ENCODE measurements around the gene MAP3K14.

MAP3K14 gene

DNA sequence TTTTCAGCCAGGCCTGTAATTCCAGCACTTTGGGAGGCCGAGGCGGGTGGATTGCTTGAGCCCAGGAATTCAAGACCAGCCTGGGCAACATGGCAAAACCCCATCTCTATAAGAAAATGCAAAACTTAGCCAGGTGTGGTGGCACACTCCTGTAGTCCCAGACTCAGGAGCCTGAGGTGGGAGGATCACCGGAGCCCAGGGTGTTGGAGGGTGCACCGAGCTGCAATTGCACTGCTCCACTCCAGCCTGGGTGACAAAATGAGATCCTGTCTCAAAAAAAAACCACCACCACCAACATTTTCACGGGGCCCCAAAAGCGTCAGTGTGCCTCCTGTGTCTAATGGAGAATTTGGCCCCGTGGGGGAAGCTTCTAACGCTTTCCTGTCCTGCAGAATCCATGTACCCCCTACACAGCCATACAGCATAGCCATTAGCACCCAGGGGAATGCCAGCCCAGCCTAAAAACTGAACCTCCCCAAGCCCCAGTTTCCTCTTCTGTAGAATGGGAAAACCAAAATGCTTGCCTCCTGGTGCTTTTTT lies 22.2 kb upstream of the MAP3K14 start:
- no peak for DNase-seq (ENCODE audit: low spot score)

DNA sequence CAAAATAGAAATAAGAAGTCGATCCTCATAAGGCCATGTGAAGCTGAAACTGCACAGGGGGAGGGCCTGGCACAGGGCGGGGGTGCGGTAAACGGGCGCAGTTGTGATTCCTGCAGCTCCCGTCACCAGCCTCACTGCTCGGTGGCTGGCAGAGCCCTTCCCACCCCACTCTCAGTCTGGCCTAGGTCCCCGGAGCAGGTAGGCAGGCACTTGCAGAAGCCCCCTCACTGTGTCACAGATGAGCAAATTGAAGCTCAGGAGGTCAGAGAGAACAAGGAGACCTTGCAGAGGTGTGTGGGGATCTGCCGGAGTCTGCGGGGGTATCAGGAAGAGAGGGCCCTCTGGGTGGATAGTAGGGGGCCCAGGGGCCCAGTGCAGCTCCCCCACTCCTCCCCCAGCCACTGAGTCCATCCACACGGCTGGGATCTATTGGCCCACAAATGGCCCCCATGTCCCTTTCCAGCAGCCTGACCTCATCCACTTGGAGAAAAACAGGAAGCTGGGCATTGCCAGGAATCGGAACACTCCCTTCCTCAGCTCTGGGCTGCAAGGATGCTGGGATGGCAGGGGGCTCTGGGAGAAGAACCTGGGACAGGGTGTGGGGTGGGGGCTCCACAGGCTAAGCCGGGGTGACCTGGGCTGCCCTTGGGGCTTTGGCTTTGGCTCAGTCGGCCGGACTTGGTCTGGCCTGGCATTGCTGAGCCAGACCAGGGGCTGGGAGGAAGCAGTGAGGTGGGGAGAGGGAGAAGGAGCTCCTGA lies 21.4 kb upstream of the MAP3K14 start:
- no peak for DNase-seq (ENCODE audit: low spot score)

DNA sequence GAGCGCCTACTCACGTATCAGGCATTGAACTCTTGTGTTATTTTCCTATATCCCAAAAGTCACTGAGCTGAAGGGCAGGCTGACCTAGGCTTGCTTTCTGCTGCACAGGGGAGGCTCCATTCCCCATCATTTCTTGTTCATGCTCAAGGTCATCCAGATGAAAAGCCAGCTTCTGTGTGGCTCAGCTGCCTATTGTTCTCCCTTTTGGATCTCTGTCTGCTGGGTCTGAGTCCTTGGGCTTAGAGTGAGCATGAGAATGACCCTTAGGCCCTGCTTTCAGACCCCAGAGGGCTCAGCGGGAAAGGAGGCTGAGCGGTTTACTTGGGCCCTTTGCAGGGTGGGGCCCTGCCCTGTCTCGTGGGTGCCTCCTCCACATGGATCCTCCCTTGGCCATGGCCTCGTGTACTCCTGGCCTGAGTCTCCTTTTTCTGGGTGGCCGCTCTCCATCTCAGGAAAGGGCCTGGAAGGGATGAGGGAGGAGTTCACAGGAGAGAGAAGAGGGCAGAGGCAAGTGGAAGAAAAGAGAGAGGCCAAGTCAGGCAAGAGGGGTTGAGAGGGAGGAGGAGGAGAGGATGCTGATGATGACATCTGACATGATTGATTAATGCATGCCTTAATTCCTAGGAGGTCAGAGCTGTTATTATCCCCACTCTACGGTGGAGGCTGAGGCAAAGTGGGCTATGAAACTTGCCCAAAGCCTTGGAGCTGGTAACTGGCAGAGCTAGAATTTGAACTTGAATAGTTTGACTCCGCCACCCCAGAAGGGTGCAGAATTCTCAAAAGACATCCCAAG lies 19.8 kb upstream of the MAP3K14 start:
- no peak for DNase-seq (ENCODE audit: low spot score)

DNA sequence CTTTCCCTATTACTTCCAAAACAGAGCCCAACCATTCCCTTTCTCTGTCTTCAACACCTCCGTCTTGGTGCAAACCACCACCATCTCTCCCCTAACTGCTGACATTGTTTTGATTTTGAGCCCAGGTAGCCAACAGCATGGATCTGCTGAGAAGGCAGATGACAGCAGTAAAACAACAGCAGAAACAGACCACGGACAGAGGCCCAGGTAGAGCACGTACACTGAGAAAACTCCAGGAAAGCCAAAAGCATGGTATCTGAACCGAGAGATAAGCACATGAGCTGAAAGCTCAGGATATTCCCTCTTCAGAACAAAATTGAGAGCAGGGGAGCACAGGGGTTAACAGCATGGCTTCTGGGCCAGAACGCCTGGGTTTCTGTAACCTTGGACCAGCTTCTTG lies 18.9 kb upstream of the MAP3K14 start:
- no peak for DNase-seq (ENCODE audit: low spot score)

DNA sequence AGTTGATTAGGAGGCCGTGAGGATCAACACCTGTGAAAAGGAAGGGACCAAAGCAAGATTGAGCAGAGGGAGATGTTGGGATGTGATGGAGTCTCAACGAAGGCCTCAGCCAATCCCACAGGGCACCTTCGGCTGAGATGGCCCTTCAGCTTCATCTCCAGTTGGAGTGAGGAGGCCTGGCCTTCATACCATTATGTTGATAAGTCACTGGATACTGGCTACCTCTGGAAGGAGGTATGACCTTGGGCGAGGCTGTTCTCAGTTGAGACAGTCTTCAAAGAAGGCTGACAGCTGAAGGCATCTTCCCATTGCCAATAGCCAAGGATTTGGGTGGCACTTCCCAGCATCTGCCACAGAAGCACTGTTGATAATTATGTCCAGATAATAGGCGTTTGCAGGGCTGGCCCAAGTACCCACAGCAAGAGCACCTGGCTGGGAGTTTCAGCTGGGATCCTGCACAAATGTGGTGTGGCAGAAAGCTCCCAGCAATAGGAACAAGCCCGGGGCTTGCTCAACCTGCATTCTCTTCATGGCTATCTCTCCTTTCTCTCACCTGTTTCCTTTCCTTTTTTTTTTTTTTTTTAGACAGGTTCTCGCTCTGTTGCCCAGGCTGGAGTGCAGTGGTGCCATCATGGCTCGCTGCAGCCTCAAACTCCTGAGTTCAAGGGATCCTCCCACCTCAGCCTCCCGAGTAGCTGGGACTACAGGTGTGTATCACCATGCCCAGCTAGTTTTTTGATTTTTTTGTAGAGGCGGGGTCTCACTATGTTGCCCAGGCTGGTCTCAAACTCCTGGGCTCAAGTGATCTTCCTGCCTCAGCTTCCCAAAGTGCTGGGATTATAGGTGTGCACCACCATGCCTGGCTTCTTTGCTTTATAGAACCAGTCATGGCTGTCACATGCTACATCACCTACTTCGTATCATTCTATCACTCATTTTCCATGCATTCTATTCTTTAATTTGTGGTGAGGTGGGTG lies 18.2 kb upstream of the MAP3K14 start:
- DNase-seq (ENCODE audit: low spot score), result no peak

DNA sequence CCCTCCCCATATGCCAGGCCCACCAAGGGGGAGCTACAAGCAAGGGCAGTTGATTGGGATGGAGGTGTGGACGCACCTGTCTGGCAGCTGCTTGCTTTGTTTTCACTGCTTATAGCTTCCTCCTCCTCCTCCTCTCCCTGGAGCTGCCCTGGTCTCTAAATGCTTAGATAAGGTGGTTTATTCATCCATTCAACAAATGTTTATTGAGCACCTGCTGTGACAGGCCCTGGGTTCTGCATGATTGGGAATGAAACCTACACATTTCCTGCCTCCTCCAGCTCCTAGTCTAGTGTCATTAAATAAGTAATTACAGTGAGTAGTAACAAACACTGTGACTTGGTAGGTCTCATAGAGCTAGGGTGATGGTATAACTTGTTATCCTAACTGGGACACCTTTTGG lies 17.4 kb upstream of the MAP3K14 start:
- no peak for DNase-seq (ENCODE audit: low spot score)

DNA sequence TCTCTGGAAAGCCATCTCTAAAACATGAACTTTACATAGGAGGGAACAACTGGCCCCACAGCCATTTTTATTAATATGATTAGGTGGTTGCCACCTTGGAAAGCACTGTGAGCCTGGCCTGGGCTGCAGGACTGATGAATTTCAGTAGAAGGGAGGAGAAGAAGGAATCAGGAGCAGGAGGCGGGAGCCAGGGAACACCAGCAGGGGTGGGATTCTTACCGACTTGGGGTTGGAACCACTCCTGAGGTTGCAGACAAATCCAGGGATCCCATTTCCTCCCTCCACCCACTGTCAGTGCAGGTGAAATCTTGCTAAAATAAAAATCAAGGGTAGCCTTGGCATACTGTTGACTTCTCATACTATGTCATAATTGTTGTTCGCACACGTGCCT lies 16.9 kb upstream of the MAP3K14 start:
- no peak for DNase-seq (ENCODE audit: low spot score)

DNA sequence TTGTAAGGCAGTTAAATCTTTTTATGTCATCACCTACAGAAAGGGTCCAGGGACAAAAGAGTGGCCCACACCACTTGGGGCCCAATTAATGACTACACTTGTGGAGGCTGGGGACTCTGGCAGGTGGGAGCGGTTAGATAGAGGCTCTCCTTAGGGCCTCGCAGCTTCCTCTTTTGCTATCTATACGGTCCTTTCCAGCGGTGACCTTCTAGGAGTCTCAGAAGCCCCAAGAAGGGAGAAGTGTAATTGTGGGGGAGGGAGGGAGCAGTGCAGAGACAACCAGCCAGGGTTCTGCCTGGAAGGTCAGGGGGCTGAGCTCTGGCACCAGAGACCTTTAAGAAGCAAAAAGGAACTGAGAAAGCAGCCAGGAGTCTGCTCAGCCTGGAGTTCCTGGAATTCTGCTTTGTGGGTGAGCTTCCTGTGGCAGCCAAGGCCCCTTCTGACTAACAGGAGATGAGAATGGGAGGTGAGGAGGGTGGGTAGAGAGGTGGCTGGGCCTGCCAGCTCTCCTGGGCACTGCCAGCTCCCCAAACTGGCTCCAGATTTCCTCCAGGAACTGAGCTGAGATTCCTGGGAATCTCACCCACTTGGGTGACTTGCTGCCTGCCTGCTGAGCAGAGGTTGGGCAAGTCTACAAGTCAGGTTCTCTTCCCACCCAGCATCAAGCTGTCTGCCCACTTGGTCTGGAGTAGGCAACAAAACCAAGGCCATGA lies 16.3 kb upstream of the MAP3K14 start:
- no peak for DNase-seq (ENCODE audit: low spot score)

DNA sequence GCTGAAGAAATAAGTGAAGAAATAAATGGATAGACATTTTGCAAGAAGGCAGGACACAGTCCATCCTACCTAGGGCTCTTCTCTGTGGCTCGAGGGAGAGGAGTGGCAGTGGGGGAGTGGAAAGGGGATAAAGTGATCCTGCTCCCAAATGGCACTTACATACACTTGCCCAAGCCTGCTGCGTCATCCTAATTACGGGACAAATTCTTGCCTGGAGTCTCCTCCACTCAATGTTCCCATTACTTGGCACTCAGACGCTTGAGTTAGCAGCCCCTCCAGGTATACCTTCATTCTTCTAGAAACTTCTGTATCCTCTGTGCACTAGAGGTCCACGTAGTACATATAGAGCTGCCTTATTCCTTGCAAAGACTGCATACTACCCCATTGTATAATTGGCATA lies 15.7 kb upstream of the MAP3K14 start:
- DNase-seq (ENCODE audit: low spot score), result no peak

DNA sequence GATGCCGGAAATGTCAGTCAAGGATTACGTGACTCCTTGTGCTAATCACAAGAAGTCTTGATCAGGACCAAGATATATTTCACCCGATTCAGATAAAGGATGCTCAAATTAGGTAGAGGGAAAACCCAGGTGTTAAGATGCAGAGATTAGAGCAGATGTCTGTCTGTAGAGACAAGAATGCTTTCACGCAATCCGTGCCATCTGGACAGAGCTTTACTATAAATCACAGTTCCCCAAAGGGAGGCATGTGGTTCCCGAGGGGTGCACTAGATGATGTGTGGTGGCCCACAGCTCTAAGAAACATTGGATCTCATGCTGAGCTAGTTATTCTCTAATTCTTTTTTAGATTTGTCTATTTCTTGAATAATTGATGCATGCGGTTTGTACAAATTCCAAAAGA lies 9.8 kb upstream of the MAP3K14 start:
- DNase-seq (ENCODE audit: low spot score), result no peak

DNA sequence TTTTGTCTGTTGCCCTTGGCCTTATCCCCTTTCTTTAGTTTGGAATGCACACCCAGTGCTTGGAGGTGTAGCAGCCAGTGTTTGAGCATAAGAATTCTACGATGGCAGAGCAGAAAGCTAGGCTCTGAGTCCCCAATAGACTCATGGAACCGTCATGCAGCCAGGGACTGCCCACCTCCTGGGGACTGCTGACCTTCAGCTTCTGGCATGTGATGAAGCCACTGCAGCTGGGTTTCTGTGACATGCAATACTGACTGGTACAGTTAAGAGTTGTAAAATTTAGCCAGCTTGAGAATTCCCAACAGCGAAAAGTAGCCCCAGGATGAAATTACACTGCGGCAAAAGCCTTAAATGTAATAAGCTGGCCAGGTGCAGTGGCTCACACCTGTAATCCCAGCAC lies 9.0 kb upstream of the MAP3K14 start:
- DNase-seq (ENCODE audit: low spot score), result no peak

DNA sequence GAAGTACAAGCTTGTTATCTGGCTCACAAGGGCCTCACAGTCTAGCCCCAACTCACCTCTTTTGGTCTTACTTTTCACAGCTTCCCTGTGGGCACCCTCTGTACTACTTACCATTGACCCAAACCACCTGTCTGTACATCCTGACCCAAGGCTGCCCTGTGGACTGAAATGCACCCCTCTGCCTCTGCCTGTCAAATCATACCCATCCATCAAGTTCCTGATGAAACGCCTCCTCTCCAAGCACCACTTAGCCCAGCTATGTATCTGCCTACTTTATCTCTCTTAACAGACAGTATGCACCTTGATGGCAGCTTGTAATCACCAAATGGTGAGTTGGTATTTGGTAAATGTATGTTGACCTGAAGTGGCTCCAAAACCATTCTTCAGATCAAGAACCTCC lies 7.5 kb upstream of the MAP3K14 start:
- DNase-seq (ENCODE audit: low spot score), result no peak

DNA sequence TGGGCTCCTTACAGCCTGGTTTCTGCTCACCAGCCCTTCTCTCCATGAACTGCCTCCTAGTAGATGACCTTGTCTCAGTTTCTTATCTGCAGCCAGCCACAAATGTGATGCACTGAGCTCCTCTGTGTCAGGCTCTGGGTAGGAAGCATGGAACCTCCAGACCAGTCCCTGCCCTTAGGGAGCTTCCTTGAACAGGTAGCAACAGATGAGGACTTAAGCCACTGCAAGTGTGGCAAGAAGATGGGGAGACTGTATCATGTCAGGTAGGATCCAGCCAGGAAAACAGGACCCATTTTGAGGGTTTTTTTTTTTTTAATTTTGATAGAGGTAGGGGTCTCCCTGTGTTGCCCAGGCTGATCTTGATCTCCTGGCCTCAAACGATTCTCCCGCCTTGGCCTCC lies 5.3 kb upstream of the MAP3K14 start:
- no peak for DNase-seq (ENCODE audit: low spot score)

DNA sequence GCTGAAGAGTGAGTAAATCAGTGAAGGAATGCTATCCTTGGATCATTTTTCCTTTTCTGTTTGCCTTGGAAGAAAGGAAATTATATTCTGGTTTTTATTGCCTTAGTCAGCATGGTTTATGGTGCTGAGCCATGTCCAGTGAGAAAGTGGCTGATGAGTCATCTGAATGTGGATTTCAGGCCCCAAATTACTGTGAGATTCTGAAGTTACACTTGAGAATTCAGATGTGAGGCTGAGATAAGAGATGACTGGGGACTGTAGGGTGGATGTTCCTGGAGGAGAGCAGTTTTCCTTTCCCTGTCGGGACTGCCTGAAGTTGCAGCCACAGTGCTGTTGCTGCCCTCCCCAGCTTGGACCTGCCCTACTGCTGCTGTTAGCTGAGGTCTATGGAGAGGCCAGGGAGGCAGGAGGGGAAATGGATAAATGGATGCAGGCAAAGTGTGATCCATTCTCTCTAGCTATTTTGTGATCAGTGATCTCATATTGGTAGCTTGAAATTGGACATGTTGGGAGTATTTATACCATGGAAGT lies 4.2 kb upstream of the MAP3K14 start:
- peak; percentile 82 for DNase-seq (ENCODE audit: low spot score)

DNA sequence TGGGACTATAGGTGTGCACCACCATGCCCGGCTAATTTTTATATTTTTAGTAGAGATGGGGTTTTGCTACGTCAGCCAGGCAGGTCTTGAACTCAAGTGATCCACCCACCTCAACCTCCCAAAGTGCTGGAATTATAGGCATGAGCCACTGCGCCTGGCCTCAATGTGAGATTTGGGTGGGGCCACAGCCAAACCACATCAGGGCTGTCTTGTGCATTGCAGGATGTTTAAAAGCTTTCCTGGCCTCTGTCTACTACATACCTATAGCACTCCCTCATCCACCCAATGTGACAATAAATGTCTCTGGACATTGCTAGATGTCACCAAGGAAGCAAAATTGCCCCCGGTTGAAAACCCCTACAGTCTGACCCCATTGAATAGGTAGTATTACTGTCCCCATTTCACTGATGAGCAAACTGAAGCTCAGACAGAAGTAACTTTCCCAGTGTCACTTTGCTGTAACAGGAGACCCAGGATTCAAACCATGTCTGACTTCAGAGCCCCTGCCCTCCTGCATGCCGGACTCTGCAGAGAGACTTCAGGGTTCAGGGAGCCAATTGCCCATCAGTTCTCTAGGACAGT lies 3.6 kb upstream of the MAP3K14 start:
- DNase-seq (ENCODE audit: low spot score), result no peak

DNA sequence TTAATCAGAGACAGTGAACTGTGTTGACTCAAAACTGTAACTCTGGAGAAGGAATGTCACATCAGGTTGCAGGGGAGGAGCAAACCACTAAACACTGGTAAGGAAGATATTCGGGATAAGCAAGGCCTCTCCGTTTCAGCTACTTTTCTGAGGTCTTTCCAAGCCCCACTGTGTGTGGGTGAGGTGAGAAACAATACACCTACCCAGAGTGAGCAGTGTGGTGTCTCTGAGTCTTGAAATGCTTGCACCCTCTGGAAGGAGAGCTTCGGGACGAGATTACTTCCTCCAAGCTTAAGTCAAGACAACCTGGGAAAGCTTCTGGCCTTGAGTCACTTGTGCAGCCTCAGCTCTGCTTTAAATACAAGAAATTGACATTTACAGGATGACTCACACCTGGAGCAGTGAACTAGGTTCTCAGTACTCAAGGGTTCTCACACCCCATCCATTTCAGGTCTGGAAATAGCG lies 2.5 kb upstream of the MAP3K14 start:
- DNase-seq (ENCODE audit: low spot score), result no peak

DNA sequence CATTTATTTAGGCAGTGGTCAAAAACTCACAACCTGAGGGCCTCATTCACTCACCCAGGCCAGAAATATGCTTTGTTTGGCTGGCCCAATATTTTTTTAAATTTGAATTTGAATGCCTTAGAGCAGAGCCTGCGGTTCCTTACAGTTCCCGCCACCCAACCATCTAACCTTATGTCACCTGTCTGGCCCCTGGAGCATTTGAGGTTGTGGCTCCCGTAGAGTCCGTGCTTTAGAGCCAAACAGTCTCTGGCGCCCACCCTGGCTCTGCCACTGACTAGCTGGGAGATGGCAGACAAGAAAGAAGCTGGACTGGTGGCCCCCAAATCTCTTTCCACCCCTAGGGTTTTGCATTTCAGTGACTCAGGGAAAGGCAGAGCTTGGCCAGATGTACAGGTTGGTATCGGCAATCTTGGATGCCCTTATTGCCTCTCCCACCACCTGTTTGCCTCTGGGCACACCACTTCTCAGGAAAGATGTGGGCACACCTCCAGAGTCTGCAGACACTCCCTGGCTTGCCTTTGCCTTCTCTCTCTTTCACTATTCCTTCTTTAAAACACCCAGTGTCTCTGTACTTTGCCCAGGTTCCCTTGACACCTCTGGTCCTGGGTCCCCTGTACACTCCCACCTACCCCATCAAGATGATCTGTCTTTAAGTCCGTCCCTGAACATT lies 1.9 kb upstream of the MAP3K14 start:
- no peak for DNase-seq (ENCODE audit: low spot score)

DNA sequence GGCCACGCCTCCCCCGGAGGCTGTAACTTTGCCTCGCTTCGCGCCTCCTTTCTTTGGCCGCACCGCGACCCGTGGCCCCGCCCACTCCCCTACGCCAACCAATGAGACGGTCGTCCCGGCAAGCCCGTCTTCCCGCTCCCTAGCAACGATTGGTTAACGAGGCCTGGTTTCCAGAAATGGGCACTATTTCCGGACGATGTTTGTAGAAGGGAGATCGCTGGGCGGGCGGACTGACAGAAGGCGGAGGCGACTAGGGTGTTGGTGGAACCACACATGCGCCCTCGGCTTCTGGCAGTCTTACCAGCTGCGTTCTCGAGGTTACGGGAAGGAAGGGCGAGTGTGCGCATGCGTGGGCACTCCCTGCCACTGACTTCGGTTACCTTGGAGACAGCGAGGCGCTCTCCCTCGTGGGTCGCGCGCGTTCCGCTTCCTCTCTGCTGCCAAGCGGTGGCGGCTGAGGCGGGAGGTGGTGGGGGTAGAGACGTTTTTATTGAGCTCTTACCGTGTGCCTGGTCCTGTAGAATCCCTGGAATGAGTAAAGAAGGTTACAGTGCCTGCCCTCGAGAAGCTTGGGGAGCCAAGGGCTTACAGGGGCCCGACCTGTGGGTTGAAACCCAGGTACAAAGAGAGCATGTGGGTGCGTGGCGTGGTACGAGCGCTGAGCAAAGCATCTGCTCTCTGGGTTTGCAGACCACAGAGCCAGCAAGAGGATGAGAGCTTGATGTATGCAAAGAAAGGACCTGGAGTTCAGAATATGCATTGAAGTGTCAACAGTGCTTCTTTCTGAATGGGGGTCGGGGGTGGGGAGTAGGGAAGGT lies 500 bp upstream of the MAP3K14 start:
- DNase-seq (ENCODE audit: low spot score), result peak; percentile 100

Measured in COLO829 (cell line).